ENCODE data around the gene S100A4.

DNA sequence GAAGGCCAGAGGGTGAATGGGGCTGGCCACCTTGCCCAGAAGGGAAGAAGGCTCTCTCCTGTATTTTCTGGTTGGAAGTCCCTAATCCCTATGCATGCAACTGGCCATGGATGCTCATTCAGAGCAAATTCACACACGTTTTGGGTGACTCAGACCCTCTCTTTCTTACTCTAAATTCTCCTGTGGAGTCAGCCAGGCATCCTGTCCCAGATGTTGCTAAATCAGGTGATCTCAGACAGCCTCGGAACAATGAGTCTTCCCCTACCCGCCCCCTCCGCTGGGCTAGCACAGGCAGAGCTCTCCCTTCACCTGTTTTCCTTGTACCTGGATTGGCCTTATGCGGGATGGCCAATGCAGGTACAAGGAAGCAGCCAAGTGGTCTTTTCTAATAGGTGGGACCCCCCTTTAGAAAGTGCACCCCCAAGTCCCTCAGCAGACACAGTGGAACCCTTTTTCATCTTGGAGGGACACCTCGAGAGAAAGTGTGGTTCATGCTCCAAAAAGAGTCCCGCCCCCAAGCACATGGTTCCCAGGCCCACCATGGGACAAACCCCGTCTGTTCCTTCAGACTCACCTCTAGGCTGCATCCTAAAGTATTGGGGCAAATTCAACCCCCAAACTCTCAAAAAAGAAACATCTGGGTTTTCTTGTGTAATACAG lies 18.5 kb downstream of the S100A4 start:
- TF ChIP-seq NFE2L1 (CRISPR knock-in tag; IDR thresholded peaks at IDR 0.05) (no peak), CREM (CRISPR knock-in tag; IDR thresholded peaks at IDR 0.05) (no peak), CBFB (CRISPR knock-in tag; IDR thresholded peaks at IDR 0.05; ENCODE audit: low read depth) (no peak), NR3C1 (CRISPR knock-in tag; conservative IDR thresholded peaks at IDR 0.05; ENCODE audit: low read depth) (no peak), NR2C2 (CRISPR knock-in tag; IDR thresholded peaks at IDR 0.05) (no peak)
- TF ChIP-seq, protein P1, sequence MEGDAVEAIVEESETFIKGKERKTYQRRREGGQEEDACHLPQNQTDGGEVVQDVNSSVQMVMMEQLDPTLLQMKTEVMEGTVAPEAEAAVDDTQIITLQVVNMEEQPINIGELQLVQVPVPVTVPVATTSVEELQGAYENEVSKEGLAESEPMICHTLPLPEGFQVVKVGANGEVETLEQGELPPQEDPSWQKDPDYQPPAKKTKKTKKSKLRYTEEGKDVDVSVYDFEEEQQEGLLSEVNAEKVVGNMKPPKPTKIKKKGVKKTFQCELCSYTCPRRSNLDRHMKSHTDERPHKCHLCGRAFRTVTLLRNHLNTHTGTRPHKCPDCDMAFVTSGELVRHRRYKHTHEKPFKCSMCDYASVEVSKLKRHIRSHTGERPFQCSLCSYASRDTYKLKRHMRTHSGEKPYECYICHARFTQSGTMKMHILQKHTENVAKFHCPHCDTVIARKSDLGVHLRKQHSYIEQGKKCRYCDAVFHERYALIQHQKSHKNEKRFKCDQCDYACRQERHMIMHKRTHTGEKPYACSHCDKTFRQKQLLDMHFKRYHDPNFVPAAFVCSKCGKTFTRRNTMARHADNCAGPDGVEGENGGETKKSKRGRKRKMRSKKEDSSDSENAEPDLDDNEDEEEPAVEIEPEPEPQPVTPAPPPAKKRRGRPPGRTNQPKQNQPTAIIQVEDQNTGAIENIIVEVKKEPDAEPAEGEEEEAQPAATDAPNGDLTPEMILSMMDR (IDR thresholded peaks at IDR 0.05), result no peak

All from WTC11 (cell line).